ENCODE results near the gene NDUFA9.

Gene NDUFA9

GRCh38 chr12:4610481-4610880, 38.4 kb upstream of the NDUFA9 start:
- DNase-seq (ENCODE audit: low read depth), result peak; percentile 2
- no peak overlapping the region for H3K4me3 ChIP-seq (ENCODE audit: low read length)
- TF ChIP-seq CTCF (conservative IDR thresholded peaks at IDR 0.05; ENCODE audit: low read depth, low read length), result no peak

DNA sequence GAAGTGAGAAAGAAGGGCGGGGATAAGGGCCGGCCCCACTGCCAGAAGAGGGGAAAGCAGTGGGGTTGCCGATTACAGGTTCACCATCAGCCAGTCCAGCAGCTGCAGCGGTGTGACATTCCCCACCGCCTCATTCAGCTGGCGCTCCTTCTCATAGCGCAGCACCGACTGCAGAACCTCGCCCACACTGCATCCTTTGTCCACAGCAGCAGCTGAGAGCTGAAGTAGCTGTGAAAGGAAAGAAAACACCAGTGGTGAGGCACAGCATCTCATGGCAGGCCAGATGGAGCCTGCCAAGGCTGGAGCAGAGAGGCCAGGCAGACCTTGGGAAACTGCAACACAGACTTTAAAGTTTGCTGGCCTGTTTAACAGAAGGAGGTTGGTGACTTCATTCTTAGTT, 33.2 kb upstream of the NDUFA9 start:
- TF ChIP-seq CTCF (conservative IDR thresholded peaks at IDR 0.05; ENCODE audit: low read depth, low read length), result no peak
- DNase-seq (ENCODE audit: low read depth), result no peak
- H3K4me3 ChIP-seq (ENCODE audit: low read length), result no peak overlapping the region

- no peak for DNase-seq (ENCODE audit: low read depth)
- no peak for TF ChIP-seq CTCF (conservative IDR thresholded peaks at IDR 0.05; ENCODE audit: low read depth, low read length)
- no peak overlapping the region for H3K4me3 ChIP-seq (ENCODE audit: low read length)
Observed at GRCh38 chr12:4621511-4621910, 27.4 kb upstream of the NDUFA9 start.

DNA sequence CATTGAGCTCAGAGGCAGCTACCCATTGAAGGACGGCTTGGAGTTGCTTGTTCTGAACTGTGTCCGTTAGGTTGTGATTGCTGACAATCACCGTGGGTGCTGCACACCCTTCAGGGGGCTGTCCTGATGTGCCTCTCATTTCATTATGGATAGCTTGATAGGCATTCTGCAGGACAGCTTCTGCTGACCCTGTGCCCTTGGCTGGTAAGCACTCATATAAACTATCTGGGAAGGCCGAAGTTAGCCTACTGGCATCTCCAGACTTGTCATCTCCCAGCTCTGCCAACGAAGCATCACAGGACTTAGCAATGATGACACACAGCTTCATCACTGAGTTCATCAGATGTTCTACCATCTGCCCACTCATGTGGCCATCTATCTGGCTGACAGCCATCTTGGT, 22.4 kb upstream of the NDUFA9 start:
- H3K4me3 ChIP-seq (ENCODE audit: low read length), result no peak overlapping the region
- TF ChIP-seq CTCF (conservative IDR thresholded peaks at IDR 0.05; ENCODE audit: low read depth, low read length), result no peak
- DNase-seq (ENCODE audit: low read depth), result no peak

DNA sequence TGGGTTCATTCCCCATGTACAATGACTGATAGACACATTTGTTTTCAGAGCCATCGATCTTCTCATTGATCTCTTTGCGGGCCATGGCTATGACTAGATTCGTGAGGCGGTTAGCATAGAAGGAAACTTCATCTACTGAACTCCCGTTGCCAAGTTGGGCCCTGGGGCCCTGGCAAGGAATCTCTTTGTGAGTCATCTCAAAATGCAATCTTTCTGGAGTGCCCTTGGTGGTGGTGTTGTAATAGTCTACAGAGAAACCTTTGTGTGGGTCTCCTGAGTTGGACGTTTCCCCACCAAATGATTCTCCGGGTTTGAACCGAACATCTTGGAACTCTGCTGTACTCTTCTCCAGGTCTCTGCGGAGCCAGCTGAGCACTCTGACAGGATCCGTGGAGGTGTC, 20.5 kb upstream of the NDUFA9 start:
- no peak for DNase-seq (ENCODE audit: low read depth)
- TF ChIP-seq CTCF (conservative IDR thresholded peaks at IDR 0.05; ENCODE audit: low read depth, low read length), result no peak
- H3K4me3 ChIP-seq (ENCODE audit: low read length), result no peak overlapping the region

DNA sequence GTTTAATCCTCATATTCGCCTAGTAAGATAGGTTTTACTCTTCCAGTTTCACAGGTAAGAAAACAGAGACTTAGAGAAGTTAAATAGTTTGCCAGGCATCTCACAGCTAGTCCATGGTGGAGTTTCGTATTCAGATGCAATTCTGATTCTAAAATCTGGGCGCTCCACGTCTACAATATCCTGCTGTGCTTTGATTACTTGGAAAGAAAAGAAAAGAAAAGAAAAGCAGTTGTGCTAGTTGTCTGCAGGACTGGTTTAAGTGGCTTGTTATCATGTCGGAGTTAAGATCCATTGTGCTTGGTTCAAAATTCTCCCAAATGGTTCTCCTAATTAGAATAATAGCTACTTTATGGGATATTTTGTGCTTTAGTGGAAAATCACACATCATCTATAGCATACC, 18.7 kb upstream of the NDUFA9 start:
- no peak for DNase-seq (ENCODE audit: low read depth)
- H3K4me3 ChIP-seq (ENCODE audit: low read length), result no peak overlapping the region
- TF ChIP-seq CTCF (conservative IDR thresholded peaks at IDR 0.05; ENCODE audit: low read depth, low read length), result no peak

DNA sequence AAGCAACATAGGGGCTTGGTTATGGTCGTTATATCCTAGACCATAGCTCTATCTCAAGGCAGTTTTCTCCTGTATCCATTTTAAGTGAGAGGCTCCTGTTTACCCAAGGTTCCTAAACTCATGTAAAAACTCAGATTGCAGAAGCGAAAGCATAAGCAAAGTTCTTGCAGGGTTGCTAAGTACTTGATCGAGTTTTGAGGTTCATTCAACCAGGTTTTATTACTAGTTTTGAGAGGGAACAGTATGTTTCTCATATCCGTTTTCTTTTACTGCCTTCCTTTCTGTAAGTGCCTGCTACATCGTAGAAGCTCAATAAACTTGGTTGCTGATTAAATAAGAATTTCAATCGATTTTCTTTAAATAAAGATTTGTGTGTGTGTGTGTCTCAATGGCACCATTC, 5.2 kb upstream of the NDUFA9 start:
- no peak overlapping the region for H3K4me3 ChIP-seq (ENCODE audit: low read length)

More for the DNA sequence above, 5.2 kb upstream of the NDUFA9 start:
- TF ChIP-seq CTCF (conservative IDR thresholded peaks at IDR 0.05; ENCODE audit: low read depth, low read length), result no peak
- no peak for DNase-seq (ENCODE audit: low read depth)

All from retinal pigment epithelial cell (primary cell).